Endothelial cell of umbilical vein (primary cell): ENCODE results near the gene BNIP5. TPM values are rescaled to one million over a fixed set of nuclear protein-coding genes. Genes with fewer than 3 reads are reported as not detected.

Source experiments
- BruUV-seq: library from RNA; stranded (reverse); fragments of 400-500 nt; replicated peaks from 2 replicates; lab custom pipeline; 2021; lab: Mats Ljungman, UMichigan
- CTCF ChIA-PET: fragments of 300-600, 350-600 bp; sonication (Branson Sonifier 250); formaldehyde crosslinking; loops from one replicate; lab custom pipeline; 2021; ENCODE audit warnings: antibody characterized with exemption, inconsistent platforms; lab: Charles Lee
- POLR2A ChIA-PET: fragments of 300-600, 350-600 bp; sonication (Branson Sonifier 250); formaldehyde crosslinking; loops from one replicate; lab custom pipeline; 2021; ENCODE audit warnings: antibody characterized with exemption, inconsistent platforms; lab: Charles Lee
- DNase-seq: peaks from one replicate; pipeline ENCODE4 v3.0.0-alpha.2; 2011; ENCODE audit warnings: low read depth, low spot score
- FAIRE-seq: peaks from 2 replicates; lab custom pipeline; 2011; peaks lifted over from hg19 to GRCh38; lab: Jason Lieb, UNC
- H2AFZ ChIP-seq: 2 replicates; pipeline ENCODE4 v1.6.0; 2012; ENCODE audit warnings: low read depth, low read length, control low read depth, inconsistent platforms
- H3K27ac ChIP-seq: 2 replicates; pipeline ENCODE4 v1.5.1; 2011; ENCODE audit warnings: low read depth, mild to moderate bottlenecking, control low read depth, low read length, moderate library complexity; ENCODE audit not compliant: insufficient read depth
- H3K27me3 ChIP-seq, 2 experiments: 2 replicates each; pipeline versions ENCODE4 v1.6.0 to v1.6.1; 2011; ENCODE audit warnings: low read length in 2 of 2, mixed read lengths in 1 of 2; ENCODE audit not compliant: control insufficient read depth in 2 of 2, insufficient read depth in 2 of 2
- H3K36me3 ChIP-seq, 2 experiments: 2 replicates in 1 of 2; 3 replicates in 1 of 2; pipeline ENCODE4 v1.5.1; 2011; ENCODE audit warnings: low read length in 2 of 2, mild to moderate bottlenecking in 1 of 2, moderate library complexity in 1 of 2; ENCODE audit not compliant: control insufficient read depth in 2 of 2, insufficient read depth in 2 of 2; ENCODE audit errors: extremely low read depth in 1 of 2
- H3K4me1 ChIP-seq: 3 replicates; pipeline ENCODE4 v1.5.1; 2011; ENCODE audit warnings: mild to moderate bottlenecking, low read length; ENCODE audit not compliant: control insufficient read depth, insufficient read depth; ENCODE audit errors: extremely low read depth
- H3K4me2 ChIP-seq: 2 replicates; pipeline ENCODE4 v1.6.1; 2011; ENCODE audit warnings: low read length, control low read depth, mixed read lengths; ENCODE audit not compliant: insufficient read depth
- H3K4me3 ChIP-seq, 3 experiments: fragments of 200-600 bp in 1 of 3; sonication (generic), shearing (Covaris generic) in 1 of 3; replicated peaks in 1 of 3; 2 replicates each; pipeline ENCODE4 v1.5.1; 2011 to 2016; ENCODE audit warnings: control low read depth in 3 of 3, low read length in 3 of 3, mild to moderate bottlenecking in 2 of 3, inconsistent platforms in 1 of 3, low read depth in 1 of 3, moderate library complexity in 1 of 3; ENCODE audit not compliant: insufficient read depth in 1 of 3
- H3K79me2 ChIP-seq: 2 replicates; pipeline ENCODE4 v1.6.0; 2012; ENCODE audit warnings: low read length, inconsistent platforms; ENCODE audit not compliant: control insufficient read depth, insufficient read depth
- H3K9ac ChIP-seq: replicated peaks from 2 replicates; pipeline ENCODE3; 2011; ENCODE audit warnings: low read length, control low read depth; ENCODE audit not compliant: insufficient read depth; ENCODE audit errors: extremely low read depth
- H3K9me1 ChIP-seq: replicated peaks from 3 replicates; pipeline ENCODE4 v1.6.0; 2011; ENCODE audit warnings: mild to moderate bottlenecking, low read length; ENCODE audit not compliant: control insufficient read depth, insufficient read depth; ENCODE audit errors: extremely low read depth
- H3K9me3 ChIP-seq: replicated peaks from 2 replicates; pipeline ENCODE4 v1.5.1; 2012; ENCODE audit warnings: low read length, inconsistent platforms; ENCODE audit not compliant: control insufficient read depth, insufficient read depth
- H4K20me1 ChIP-seq: replicated peaks from 2 replicates; pipeline ENCODE3; 2011; ENCODE audit warnings: mild to moderate bottlenecking, low read length; ENCODE audit not compliant: control insufficient read depth, insufficient read depth; ENCODE audit errors: extremely low read depth
- CTCF ChIP-seq, 2 donors: IDR thresholded peaks; 1 replicate in 1 of 2; 2 replicates in 1 of 2; pipeline ENCODE4 v1.5.1; 2011; ENCODE audit warnings: low read length in 2 of 2, mild to moderate bottlenecking in 2 of 2, moderate library complexity in 2 of 2, control low read depth in 1 of 2, inconsistent platforms in 1 of 2, low read depth in 1 of 2; ENCODE audit not compliant: insufficient read depth in 1 of 2; ENCODE audit errors: extremely low read depth in 1 of 2
- EZH2 ChIP-seq: IDR thresholded peaks from 2 replicates; pipeline ENCODE4 v1.6.1; 2012; ENCODE audit warnings: borderline replicate concordance, low read depth, mild to moderate bottlenecking, moderate library complexity, low read length, inconsistent platforms; ENCODE audit not compliant: severe bottlenecking
- FOS ChIP-seq: IDR thresholded peaks from 2 replicates; pipeline ENCODE4 v1.6.1; 2011; ENCODE audit warnings: mild to moderate bottlenecking, low read length, moderate library complexity, borderline replicate concordance; ENCODE audit not compliant: insufficient read depth
- GATA2 ChIP-seq: IDR thresholded peaks from 2 replicates; pipeline ENCODE4 v1.7.0; 2011; ENCODE audit warnings: low read depth, mild to moderate bottlenecking, moderate library complexity, mixed read lengths, low read length; ENCODE audit not compliant: insufficient read length, insufficient read depth
- JUN ChIP-seq: IDR thresholded peaks from 2 replicates; pipeline ENCODE4 v1.6.1; 2011; ENCODE audit warnings: borderline replicate concordance, low read depth; ENCODE audit not compliant: insufficient read length, insufficient read depth
- MAX ChIP-seq: IDR thresholded peaks from 2 replicates; pipeline ENCODE4 v1.6.1; 2011; ENCODE audit not compliant: insufficient read depth, insufficient read length
- MYC ChIP-seq: IDR thresholded peaks from one replicate; pipeline ENCODE4 v1.6.1; 2011; ENCODE audit warnings: mild to moderate bottlenecking, low read depth, low read length
- POLR2A ChIP-seq: IDR thresholded peaks from 2 replicates; pipeline ENCODE4 v1.6.1; 2012; ENCODE audit warnings: low read depth, mild to moderate bottlenecking, control low read depth, low read length
- POLR2AphosphoS5 ChIP-seq: IDR thresholded peaks from 2 replicates; pipeline ENCODE4 v1.6.1; 2012; ENCODE audit warnings: low read depth, mild to moderate bottlenecking, control low read depth, low read length, moderate library complexity; ENCODE audit not compliant: insufficient read depth
- dilution Hi-C: fragments of 300-500 bp; cut with MboI; formaldehyde crosslinking; loops from one replicate; pipeline ENCODE4 v1.15.0; 2019; ENCODE audit warnings: low sequenced_read_pairs; ENCODE audit not compliant: extremely low pct_ligation_motif_present
- intact Hi-C: fragments of 100-400 bp; cut with micrococcal nuclease; formaldehyde crosslinking; loops from one replicate; pipeline ENCODE4 v1.10.0; 2022
- polyA plus RNA-seq, 4 experiments: library from polyadenylated mRNA; depleted of rRNA in 3 of 4; stranded (reverse) in 3 of 4; unstranded in 1 of 4; fragments of >200 nt; gene quantifications; 2 replicates each; pipeline versions ENCODE4 v1.2.1 to v1.2.3, GENCODE V29; 2011 to 2012; ENCODE audit warnings: missing spikeins in 1 of 4
- total RNA-seq: library from RNA; stranded (reverse); gene quantifications from 2 replicates; pipeline ENCODE4 v1.2.3, GENCODE V29; 2021

The BNIP5 gene
- total and polyA plus RNA-seq, 2 donors (not counting 3 experiments of a cell fraction or from before 2014, with no cell fraction given): not detected

- Histone ChIP-seq H3K9ac (no peak overlapping the region), H3K36me3 (no peaks in the 10 kb centered on the region), H2AFZ (no peak overlapping the region), H3K4me1 (peaks cover 17% of the 10 kb centered on the region), H3K9me1 (no peaks in the 10 kb centered on the region), H3K4me3 (no peak overlapping the region), H3K9me3 (no peaks in the 10 kb centered on the region), H3K27ac (no peak overlapping the region), H3K27me3 (peaks cover 6 to 7% of the 10 kb centered on the region in 2 experiments), H3K79me2 (no peaks in the 10 kb centered on the region), H3K4me2 (no peak overlapping the region), H4K20me1 (no peaks in the 10 kb centered on the region)
- DNase-seq (no peak), FAIRE-seq (no peak)
- dilution Hi-C loops (no loop called here), intact Hi-C loops (no loop called here)
- no TSS peak for BruUV-seq
- TF ChIP-seq GATA2 (no peak), JUN (no peak), CTCF (IDR thresholded peaks at IDR 0.05; ENCODE audit: extremely low read depth in 1 of 2, insufficient read depth in 1 of 2, low read depth in 1 of 2, low read length in 2 of 2) (no peak), MAX (no peak), FOS (no peak), POLR2AphosphoS5 (no peak), MYC (no peak), POLR2A (no peak), EZH2 (no peak)
- CTCF ChIA-PET: interaction anchor here (8.8 kb wide), 1 partner anchor 11 kb away, joined by 79 read pairs; no protein-coding TSS in a partner anchor
- POLR2A ChIA-PET: no interaction called here
Observed at GRCh38 chr6:36292170-36292569, 44.5 kb downstream of the BNIP5 start.
